GM13976 (cell line): ENCODE measurements around the gene CAND2.

ENCODE experiments used
- DNase-seq: peaks from one replicate; pipeline ENCODE4 v3.0.0; 2012; ENCODE audit warnings: low spot score
- in situ Hi-C: fragments of 300-500 bp; cut with MboI; formaldehyde crosslinking; loops from one replicate; pipeline ENCODE4 v1.12.0; 2022; ENCODE audit warnings: low sequenced_read_pairs, mixed read lengths, inconsistent platforms; ENCODE audit not compliant: unreplicated experiment
- TF ChIP-seq, protein P1 (sequence below): IDR thresholded peaks from 2 replicates; pipeline ENCODE4 v1.5.1; 2012; ENCODE audit warnings: borderline replicate concordance, mild to moderate bottlenecking; ENCODE audit not compliant: insufficient read depth; ENCODE audit errors: extremely low read depth, missing control alignments, control extremely low read depth

CAND2 gene

DNA sequence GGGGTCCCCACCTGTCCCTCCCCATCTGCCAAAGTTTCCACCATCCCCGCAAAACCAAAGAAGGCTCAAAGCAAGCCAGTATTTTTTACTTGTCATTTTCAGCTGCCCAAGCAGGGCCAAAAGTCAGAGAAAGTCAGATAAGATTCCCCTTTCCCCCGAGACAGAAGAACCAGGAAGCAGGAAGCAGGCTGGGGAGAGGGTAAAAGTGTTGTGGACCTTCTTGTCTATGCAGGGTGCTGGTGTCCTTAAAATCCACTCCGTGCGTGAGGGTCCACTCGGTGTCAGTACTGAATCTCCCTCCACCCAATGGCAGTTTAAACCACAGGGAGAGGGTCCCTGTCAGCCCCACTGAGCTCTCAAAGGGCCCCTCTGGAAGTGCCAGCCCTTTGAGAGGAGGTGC, 65.1 kb downstream of the CAND2 start:
- in situ Hi-C loops: loop anchor here (5.0 kb wide), 1 partner anchor 36 kb away; no protein-coding TSS in a partner anchor

DNA sequence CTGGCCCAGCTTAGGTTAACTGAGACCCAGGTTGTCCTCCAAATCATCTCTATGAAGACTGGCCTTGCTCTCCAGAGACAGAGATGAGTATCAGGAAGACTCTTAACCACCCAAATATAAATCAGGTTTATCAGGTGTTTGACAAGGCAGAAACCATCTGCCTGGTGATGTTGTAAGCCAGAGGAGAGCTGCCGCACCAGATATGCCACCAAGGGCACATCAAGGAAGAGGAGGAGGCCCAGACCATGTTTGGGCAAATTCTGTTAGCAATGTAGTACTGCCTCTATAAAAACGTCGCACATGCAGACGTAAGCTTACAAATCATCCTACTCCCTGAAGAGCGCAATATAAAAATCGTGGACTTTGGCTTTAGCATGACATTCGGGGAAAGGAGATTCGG, 65.9 kb downstream of the CAND2 start:
- in situ Hi-C loops: loop anchor here (5.0 kb wide), 1 partner anchor 35 kb away; no protein-coding TSS in a partner anchor
- DNase-seq: no peak
- TF ChIP-seq, protein P1, sequence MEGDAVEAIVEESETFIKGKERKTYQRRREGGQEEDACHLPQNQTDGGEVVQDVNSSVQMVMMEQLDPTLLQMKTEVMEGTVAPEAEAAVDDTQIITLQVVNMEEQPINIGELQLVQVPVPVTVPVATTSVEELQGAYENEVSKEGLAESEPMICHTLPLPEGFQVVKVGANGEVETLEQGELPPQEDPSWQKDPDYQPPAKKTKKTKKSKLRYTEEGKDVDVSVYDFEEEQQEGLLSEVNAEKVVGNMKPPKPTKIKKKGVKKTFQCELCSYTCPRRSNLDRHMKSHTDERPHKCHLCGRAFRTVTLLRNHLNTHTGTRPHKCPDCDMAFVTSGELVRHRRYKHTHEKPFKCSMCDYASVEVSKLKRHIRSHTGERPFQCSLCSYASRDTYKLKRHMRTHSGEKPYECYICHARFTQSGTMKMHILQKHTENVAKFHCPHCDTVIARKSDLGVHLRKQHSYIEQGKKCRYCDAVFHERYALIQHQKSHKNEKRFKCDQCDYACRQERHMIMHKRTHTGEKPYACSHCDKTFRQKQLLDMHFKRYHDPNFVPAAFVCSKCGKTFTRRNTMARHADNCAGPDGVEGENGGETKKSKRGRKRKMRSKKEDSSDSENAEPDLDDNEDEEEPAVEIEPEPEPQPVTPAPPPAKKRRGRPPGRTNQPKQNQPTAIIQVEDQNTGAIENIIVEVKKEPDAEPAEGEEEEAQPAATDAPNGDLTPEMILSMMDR: no peak

More for the DNA sequence above, 65.1 kb downstream of the CAND2 start:
- TF ChIP-seq, protein P1: no peak
- no peak for DNase-seq

DNA sequence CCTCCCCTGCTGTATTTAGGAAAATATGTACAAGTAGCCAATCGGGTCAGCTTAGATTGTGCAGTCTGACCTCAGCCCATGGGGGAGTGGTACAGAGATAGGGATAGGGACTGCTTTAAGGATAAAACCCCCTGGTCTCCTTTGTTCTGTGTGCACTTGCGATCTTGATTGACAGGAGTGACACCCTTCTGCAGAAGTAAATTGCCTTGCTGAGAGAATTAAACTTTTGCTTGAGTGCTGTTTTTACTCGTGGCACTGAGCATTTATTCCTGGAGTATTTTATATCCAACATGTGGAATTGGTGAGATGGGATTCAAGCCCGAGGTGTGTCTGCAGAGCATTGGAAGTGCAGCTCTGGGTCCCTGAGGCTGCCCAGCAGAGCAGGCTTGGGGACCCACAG, 68.8 kb downstream of the CAND2 start:
- no peak for DNase-seq
- in situ Hi-C loops: no loop called here
- TF ChIP-seq, protein P1: no peak

DNA sequence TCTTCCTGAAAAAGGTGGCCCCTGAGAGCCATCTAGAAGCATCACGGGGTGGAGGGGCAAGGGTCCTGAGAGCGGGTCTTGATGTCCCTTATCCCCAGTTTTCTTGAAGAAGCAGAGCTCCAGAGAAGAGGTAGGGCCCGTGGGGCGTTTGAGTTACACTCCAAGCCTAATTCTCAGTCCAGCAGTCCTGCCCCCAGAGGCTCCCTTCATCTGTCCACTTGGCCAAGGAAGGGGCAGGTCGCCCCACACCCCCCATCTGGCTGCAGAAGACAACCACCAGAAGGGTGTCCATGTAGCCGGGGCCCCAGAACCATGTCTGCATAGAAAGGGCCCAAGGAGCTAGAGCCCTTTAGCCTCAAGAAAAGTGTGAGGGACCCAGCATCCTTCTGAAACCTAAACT, 70.4 kb downstream of the CAND2 start:
- TF ChIP-seq, protein P1: no peak
- DNase-seq: no peak
- in situ Hi-C loops: no loop called here

DNA sequence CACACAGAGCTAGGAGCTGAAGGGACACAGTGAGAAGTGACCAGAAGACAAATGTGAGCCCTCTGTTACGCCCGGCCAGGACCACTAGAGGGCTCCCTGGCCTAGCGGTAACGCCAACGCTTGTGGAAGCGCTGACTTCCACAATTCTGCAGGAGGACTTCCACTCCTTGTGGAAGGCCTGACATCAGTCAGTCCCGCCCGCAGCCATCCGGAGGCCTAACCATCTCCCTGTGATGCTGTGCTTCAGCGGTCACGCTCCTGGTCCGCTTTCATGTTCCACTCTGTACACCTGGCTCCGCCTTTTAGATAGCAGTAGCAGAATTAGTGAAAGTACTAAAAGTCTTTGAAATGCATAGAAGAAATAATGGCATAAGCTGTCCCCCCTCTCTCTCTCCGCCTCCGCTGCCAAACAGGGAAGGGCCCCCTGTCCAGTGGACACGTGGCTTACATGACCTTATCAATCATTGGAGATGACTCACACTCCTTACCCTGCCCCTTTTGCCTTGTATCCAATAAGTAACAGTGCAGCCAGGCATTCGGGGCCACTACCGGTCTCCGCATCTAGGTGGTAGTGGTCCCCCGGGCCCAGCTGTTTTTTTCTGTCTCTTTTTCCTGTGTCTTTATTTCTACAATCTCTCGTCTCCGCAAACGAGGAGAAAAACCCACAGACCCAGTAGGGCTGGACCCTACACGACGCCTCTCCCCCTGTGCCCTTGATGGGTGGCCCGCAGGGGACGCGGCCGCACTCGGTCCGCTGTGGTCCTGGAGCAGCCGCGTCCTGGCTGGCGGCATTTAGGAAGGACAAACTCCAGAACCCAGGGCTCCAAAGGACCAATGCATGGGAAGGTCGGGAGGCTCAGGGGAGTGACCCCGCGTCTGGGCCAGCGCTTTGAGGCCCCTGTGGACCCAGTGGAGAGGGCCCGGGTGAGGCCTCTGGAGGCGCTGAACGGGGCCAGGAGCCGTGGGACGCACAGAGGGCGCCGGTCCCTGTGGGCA, 71.9 kb downstream of the CAND2 start:
- TF ChIP-seq, protein P1: peak; percentile 95
- DNase-seq: peak; percentile 81
- in situ Hi-C loops: no loop called here

DNA sequence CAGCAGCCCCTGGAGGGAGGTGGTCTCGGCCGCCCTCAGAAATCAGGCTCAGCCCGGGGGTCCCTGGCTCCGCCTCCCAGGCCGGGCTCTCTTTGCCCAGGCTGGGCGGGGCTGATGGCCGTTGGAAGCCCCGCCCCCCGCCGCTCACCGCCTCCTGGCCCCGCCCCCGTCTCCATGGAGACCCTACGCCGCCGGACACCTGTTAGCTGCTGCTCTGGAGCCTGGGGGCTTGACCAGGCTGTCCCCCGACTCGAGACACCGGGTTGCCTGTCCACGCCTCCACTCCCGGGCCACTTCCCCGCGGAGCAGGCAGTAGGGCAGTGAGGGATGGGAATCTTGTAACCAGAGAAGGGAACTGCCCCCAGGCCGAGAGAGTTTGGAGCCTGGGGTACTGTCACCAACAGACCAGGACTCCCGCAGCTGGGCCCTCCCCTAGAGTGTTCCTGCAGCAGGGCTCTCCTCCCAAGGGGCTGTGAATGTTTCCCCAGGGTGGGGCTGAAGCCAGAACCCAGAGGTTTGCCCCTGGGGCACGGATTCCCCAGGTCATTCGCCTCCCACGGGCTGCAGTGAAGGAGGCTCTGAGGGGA, 72.6 kb downstream of the CAND2 start:
- TF ChIP-seq, protein P1: no peak
- in situ Hi-C loops: no loop called here
- peak; percentile 85 for DNase-seq
